Measurements from ENCODE around the gene PHLDA1. TPM values are rescaled to one million over a fixed set of nuclear protein-coding genes. Genes with fewer than 3 reads are reported as not detected.

PHLDA1 gene
- total and polyA plus RNA-seq, 2 experiments from 2014 or later, result 35.7 to 36.2 TPM

GRCh38 chr12:75975702-75976101 lies 55.9 kb downstream of the PHLDA1 start:
- in situ Hi-C loops (cut with MboI), result no loop called here
- 98 to 100% methylated on average over 2 of the region's 2 CpGs for WGBS, 2 experiments (ENCODE audit: low coverage in 1 of 2, low lambda C conversion rate in 2 of 2, missing lambda C conversion rate in 2 of 2)
- H4K20me1 ChIP-seq (ENCODE audit: insufficient read depth), result no peaks in the 10 kb centered on the region

More at GRCh38 chr12:75975702-75976101, 55.9 kb downstream of the PHLDA1 start:
- Histone ChIP-seq H3K9me2 (ENCODE audit: insufficient read depth) (peaks cover 3% of the 10 kb centered on the region; the same call in 1 of the 2 replicates), H3F3A (ENCODE audit: insufficient read depth) (peaks cover 34% of the 10 kb centered on the region), H3K27me3 (replicated peaks; ENCODE audit: insufficient read depth) (no peaks in the 10 kb centered on the region), H3K9ac (no peak overlapping the region), H3K79me2 (ENCODE audit: insufficient read depth) (no peaks in the 10 kb centered on the region), H2AFZ (no peak overlapping the region), H3K9me3 (ENCODE audit: low read depth) (no peaks in the 10 kb centered on the region), H3K4me3 (no peak overlapping the region), H3K27ac (no peak overlapping the region), H3K4me1 (ENCODE audit: insufficient read depth) (peaks cover 31% of the 10 kb centered on the region), H3K4me2 (ENCODE audit: unreplicated experiment) (no peak overlapping the region), H3K36me3 (ENCODE audit: low read depth) (no peaks in the 10 kb centered on the region)
- no peak for DNase-seq
- TF ChIP-seq EZH2 (IDR thresholded peaks at IDR 0.05; ENCODE audit: insufficient read depth, poor library complexity, severe bottlenecking), result no peak
- TF ChIP-seq EZH2phosphoT487 (IDR thresholded peaks at IDR 0.05; ENCODE audit: insufficient read depth, low read depth), result no peak

Other genes with a start within 250 kb of the PHLDA1 start
- 161 and 180 TPM in 2 replicates for gene NAP1L1, start 52.9 kb upstream of the PHLDA1 start, total RNA-seq (2014; rRNA removed; shearing (Covaris generic))
- 189 and 190 TPM in 2 replicates for gene NAP1L1, start 52.9 kb upstream of the PHLDA1 start, polyA plus RNA-seq (2016; fragmentation: Nextera tagmentation; extraction: Ambion mirVana)

Data from GM23248 (cell line).